ENCODE measurements around the gene MIA.
A peak's percentile ranks its signal among the peaks of the same experiment; 100 is the strongest.

Gene MIA

DNA sequence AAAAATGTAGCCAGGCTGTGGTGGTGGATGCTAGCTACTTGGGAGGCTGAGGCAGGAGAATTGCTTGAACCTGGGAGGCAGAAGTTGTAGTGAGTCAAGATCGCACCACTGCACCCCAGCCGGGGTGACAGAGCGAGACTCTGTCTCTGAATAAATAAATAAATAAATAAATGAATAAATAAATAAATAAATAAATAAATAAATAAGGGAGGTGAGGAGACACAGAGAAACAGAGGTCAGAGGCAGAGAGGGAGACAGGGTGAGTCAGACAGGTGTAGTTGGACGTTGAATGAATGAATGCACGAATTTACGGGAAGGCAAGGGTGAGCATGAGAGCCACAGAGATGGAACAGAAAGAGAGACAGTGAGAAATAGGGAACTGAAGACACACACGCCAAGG is 5.8 kb downstream of the MIA start (continued):
- peak; percentile 71 for TF ChIP-seq REST (tag by site-specific recombination; IDR thresholded peaks at IDR 0.05)
- no peak for TF ChIP-seq HOXD13 (CRISPR knock-in tag; IDR thresholded peaks at IDR 0.05; ENCODE audit: borderline replicate concordance)
- no peak for TF ChIP-seq ZNF423 (tag by site-specific recombination; IDR thresholded peaks at IDR 0.05)
- TF ChIP-seq ZSCAN23 (tag by site-specific recombination; IDR thresholded peaks at IDR 0.05): no peak
- no peak for TF ChIP-seq ZNF223 (tag by site-specific recombination; IDR thresholded peaks at IDR 0.05)
- TF ChIP-seq ZBTB1 (tag by site-specific recombination; IDR thresholded peaks at IDR 0.05): no peak
- no peak for TF ChIP-seq ZNF324 (tag by site-specific recombination; IDR thresholded peaks at IDR 0.05)
- TF ChIP-seq ZNF239 (tag by site-specific recombination; IDR thresholded peaks at IDR 0.05): no peak
- no peak for TF ChIP-seq ZNF513 (tag by site-specific recombination; IDR thresholded peaks at IDR 0.05)
- TF ChIP-seq TRIM28 (IDR thresholded peaks at IDR 0.05; ENCODE audit: borderline replicate concordance, low read length): no peak
- TF ChIP-seq ZNF433 (tag by site-specific recombination; IDR thresholded peaks at IDR 0.05; ENCODE audit: low read depth): peak; percentile 70; the same call in 1 of the 2 replicates
- no peak for TF ChIP-seq SP7 (tag by site-specific recombination; IDR thresholded peaks at IDR 0.05)
- TF ChIP-seq KLF10 (tag by site-specific recombination; IDR thresholded peaks at IDR 0.05): no peak
- TF ChIP-seq ZNF585B (tag by site-specific recombination; IDR thresholded peaks at IDR 0.05): no peak
- TF ChIP-seq ZNF560 (tag by site-specific recombination; IDR thresholded peaks at IDR 0.05; ENCODE audit: borderline replicate concordance): no peak
- TF ChIP-seq ZBTB44 (tag by site-specific recombination; IDR thresholded peaks at IDR 0.05): no peak
- TF ChIP-seq ZNF501 (tag by site-specific recombination; IDR thresholded peaks at IDR 0.05): no peak
- TF ChIP-seq RBAK (tag by site-specific recombination; IDR thresholded peaks at IDR 0.05): peak; percentile 45; the same call in 1 of the 2 replicates
- no peak for TF ChIP-seq ZNF350 (tag by site-specific recombination; IDR thresholded peaks at IDR 0.05)
- peak; percentile 76; the same call in 1 of the 2 replicates for TF ChIP-seq ZNF362 (tag by site-specific recombination; IDR thresholded peaks at IDR 0.05)
- TF ChIP-seq, protein P1, sequence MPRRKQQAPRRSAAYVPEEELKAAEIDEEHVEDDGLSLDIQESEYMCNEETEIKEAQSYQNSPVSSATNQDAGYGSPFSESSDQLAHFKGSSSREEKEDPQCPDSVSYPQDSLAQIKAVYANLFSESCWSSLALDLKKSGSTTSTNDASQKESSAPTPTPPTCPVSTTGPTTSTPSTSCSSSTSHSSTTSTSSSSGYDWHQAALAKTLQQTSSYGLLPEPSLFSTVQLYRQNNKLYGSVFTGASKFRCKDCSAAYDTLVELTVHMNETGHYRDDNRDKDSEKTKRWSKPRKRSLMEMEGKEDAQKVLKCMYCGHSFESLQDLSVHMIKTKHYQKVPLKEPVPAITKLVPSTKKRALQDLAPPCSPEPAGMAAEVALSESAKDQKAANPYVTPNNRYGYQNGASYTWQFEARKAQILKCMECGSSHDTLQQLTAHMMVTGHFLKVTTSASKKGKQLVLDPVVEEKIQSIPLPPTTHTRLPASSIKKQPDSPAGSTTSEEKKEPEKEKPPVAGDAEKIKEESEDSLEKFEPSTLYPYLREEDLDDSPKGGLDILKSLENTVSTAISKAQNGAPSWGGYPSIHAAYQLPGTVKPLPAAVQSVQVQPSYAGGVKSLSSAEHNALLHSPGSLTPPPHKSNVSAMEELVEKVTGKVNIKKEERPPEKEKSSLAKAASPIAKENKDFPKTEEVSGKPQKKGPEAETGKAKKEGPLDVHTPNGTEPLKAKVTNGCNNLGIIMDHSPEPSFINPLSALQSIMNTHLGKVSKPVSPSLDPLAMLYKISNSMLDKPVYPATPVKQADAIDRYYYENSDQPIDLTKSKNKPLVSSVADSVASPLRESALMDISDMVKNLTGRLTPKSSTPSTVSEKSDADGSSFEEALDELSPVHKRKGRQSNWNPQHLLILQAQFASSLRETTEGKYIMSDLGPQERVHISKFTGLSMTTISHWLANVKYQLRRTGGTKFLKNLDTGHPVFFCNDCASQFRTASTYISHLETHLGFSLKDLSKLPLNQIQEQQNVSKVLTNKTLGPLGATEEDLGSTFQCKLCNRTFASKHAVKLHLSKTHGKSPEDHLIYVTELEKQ (tag by site-specific recombination; IDR thresholded peaks at IDR 0.05; ENCODE audit: borderline replicate concordance): peak; percentile 47; the same call in 1 of the 2 replicates
- no peak for TF ChIP-seq PRDM1 (tag by site-specific recombination; IDR thresholded peaks at IDR 0.05)
- TF ChIP-seq ZNF114 (tag by site-specific recombination; IDR thresholded peaks at IDR 0.05): no peak
- no peak for TF ChIP-seq ZNF280D (tag by site-specific recombination; IDR thresholded peaks at IDR 0.05)
- no peak for TF ChIP-seq ZSCAN16 (tag by site-specific recombination; IDR thresholded peaks at IDR 0.05)
- TF ChIP-seq ZNF155 (tag by site-specific recombination; IDR thresholded peaks at IDR 0.05): no peak
- no peak for TF ChIP-seq ZNF544 (tag by site-specific recombination; IDR thresholded peaks at IDR 0.05)
